Transverse colon (tissue), 4 donors: ENCODE measurements around the gene GSX2. TPM values are rescaled to one million over a fixed set of nuclear protein-coding genes. Genes with fewer than 3 reads are reported as not detected.

ENCODE experiments used
- DNase-seq: peaks from one replicate; pipeline ENCODE4 v3.0.0-alpha.2; 2019
- H3K27ac ChIP-seq, 4 donors: fragments of 200-600 bp; sonication (generic); 2 replicates each; pipeline ENCODE4 v1.5.1; 2016 to 2018; ENCODE audit warnings: inconsistent platforms in 4 of 4
- H3K27me3 ChIP-seq: fragments of 200-600 bp; sonication (generic); 2 replicates; pipeline ENCODE4 v1.5.1; 2017; ENCODE audit warnings: inconsistent platforms
- H3K36me3 ChIP-seq, 4 donors: fragments of 200-600 bp; sonication (generic); 2 replicates each; pipeline ENCODE4 v1.5.1; 2017 to 2019; ENCODE audit warnings: inconsistent platforms in 4 of 4
- H3K4me1 ChIP-seq, 4 donors: fragments of 200-600 bp; sonication (generic); 2 replicates each; pipeline ENCODE4 v1.5.1; 2017 to 2020; ENCODE audit warnings: inconsistent platforms in 4 of 4
- H3K4me3 ChIP-seq, 4 donors: fragments of 200-600 bp; sonication (generic); 1 replicate in 1 of 4; 2 replicates in 3 of 4; pipeline versions ENCODE4 v1.5.1 to v1.6.1; 2017 to 2019; ENCODE audit warnings: inconsistent platforms in 4 of 4
- H3K9me3 ChIP-seq, 2 donors: fragments of 200-600 bp; sonication (generic); 2 replicates each; pipeline ENCODE4 v1.5.1; 2017 to 2019; ENCODE audit warnings: inconsistent platforms in 2 of 2
- CTCF ChIP-seq, 5 experiments: fragments of 200-600 bp in 3 of 5; fragments of 450-650 bp in 2 of 5; sonication (generic) in 3 of 5; IDR thresholded peaks; 1 replicate in 2 of 5; 2 replicates in 3 of 5; pipeline ENCODE4 v1.5.1; 2016 to 2017; ENCODE audit warnings: antibody characterized with exemption in 5 of 5, inconsistent platforms in 3 of 5, mild to moderate bottlenecking in 2 of 5, moderate library complexity in 1 of 5
- EP300 ChIP-seq: sonication (generic); formaldehyde crosslinking; IDR thresholded peaks from one replicate; pipeline ENCODE4 v1.6.1; 2017; ENCODE audit warnings: antibody characterized with exemption, low read depth
- POLR2A ChIP-seq: fragments of 450-650 bp; IDR thresholded peaks from one replicate; pipeline ENCODE4 v1.6.1; 2016; ENCODE audit warnings: antibody characterized with exemption, mild to moderate bottlenecking, moderate library complexity
- POLR2AphosphoS5 ChIP-seq, 3 donors: sonication (generic); formaldehyde crosslinking; IDR thresholded peaks; one replicate each; pipeline ENCODE4 v1.6.1; 2016; ENCODE audit warnings: antibody characterized with exemption in 3 of 3
- WGBS, 2 donors: methylation state at CpG; one replicate each; pipeline ENCODE4 v1.1.5; 2018; ENCODE audit warnings: low coverage in 1 of 2; 5-methylcytosine and 5-hydroxymethylcytosine counted together
- in situ Hi-C, 4 donors: fragments of 200-750 bp; cut with MboI; loops; one replicate each; pipeline versions ENCODE4 v1.15.0 to v1.15.1; 2017; ENCODE audit warnings: low sequenced_read_pairs in 3 of 4, low pct_ligation_motif_present in 1 of 4, low pct_unique_long_range_greater_than_20kb in 1 of 4
- intact Hi-C: fragments of 100-400 bp; cut with DNase I; formaldehyde crosslinking; loops from one replicate; pipeline ENCODE4 v1.15.1; 2023; ENCODE audit warnings: low total_unique reads
- total RNA-seq, 4 donors: library from RNA; depleted of rRNA; stranded (reverse); fragments of >200 nt; gene quantifications; one replicate each; pipeline ENCODE4 v1.1.0, GENCODE V29; 2016

Gene GSX2
- total RNA-seq, 4 donors from 2014 or later: not detected

DNA sequence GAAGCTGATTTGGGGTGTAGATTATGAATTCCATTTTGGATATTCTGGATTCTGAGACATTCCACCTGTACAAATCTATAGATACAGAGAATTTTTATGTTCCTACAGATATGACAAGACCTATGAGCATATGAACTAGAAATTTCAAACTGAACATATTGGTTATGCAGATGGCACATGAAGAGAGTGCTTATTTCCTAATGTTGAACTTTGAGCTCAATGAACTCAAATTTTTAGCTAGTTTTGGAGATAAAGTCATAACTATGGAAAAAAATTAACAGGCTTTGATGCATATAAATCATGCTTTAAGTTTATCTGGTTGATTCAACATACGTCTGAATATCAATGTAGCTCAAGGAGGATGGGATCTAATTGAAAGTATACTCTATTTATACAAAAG lies 44.5 kb upstream of the GSX2 start:
- in situ Hi-C loops: loop anchor here in 2 of 4 donors (25.0 kb wide), 1 partner anchor 693 kb away; the partner anchor contains the start of gene SCFD2 (in 2 of the 2)
- no peak for TF ChIP-seq POLR2AphosphoS5 (IDR thresholded peaks at IDR 0.05)
- no peak for TF ChIP-seq POLR2A
- TF ChIP-seq CTCF (IDR thresholded peaks at IDR 0.05): no peak
- no peak for TF ChIP-seq EP300
- peaks cover 10 to 50% (median 23%) of the 10 kb centered on the region in 4 donors for H3K4me1 ChIP-seq
- H3K27me3 ChIP-seq: no peaks in the 10 kb centered on the region
- peaks cover 0 to 4% (median 0%) of the 10 kb centered on the region in 4 donors for H3K36me3 ChIP-seq
- WGBS, 2 donors: 96 to 100% methylated on average over 1 of the region's 1 CpG
- H3K27ac ChIP-seq: no peak overlapping the region
- no peak for DNase-seq
- intact Hi-C loops: no loop called here
- no peaks in the 10 kb centered on the region for H3K9me3 ChIP-seq
- H3K4me3 ChIP-seq: no peak overlapping the region

DNA sequence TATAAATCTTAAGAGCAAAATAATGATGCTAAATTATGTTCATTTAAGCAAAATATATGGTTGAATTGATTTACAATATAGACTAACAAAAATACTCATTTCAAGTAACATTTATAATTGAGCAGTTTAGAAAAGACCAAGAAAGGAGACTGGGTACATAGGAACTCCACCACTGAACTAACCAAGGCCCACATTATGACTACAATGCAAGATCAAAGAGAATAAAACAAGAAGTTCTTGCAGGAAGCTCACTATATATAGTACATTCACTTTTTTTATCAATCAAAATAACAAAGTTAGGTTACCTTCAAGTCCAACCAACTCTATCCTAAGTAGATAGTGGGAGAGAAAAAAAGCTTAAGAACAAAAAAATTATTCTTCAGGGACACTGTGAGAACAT lies 43.6 kb upstream of the GSX2 start:
- in situ Hi-C loops (loop anchor here in 2 of 4 donors (25.0 kb wide), 1 partner anchor 694 kb away; the partner anchor contains the start of gene SCFD2 (in 2 of the 2)), intact Hi-C loops (loop anchor here (2.0 kb wide), 1 partner anchor 72 kb away; no protein-coding TSS in a partner anchor)
- no peak for TF ChIP-seq EP300
- no peak for TF ChIP-seq POLR2AphosphoS5 (IDR thresholded peaks at IDR 0.05)
- no peak for TF ChIP-seq CTCF (IDR thresholded peaks at IDR 0.05)
- no peak for TF ChIP-seq POLR2A
- Histone ChIP-seq H3K4me1 (peaks cover 7 to 50% (median 19%) of the 10 kb centered on the region in 4 donors), H3K36me3 (peaks cover 0 to 4% (median 0%) of the 10 kb centered on the region in 4 donors), H3K27me3 (no peaks in the 10 kb centered on the region), H3K27ac (no peak overlapping the region), H3K9me3 (no peaks in the 10 kb centered on the region), H3K4me3 (no peak overlapping the region)
- DNase-seq: no peak

- Histone ChIP-seq H3K4me3 (no peak overlapping the region), H3K36me3 (peaks cover 0 to 4% (median 0%) of the 10 kb centered on the region in 4 donors), H3K27ac (no peak overlapping the region), H3K4me1 (peaks cover 11 to 57% (median 32%) of the 10 kb centered on the region in 4 donors), H3K9me3 (no peaks in the 10 kb centered on the region), H3K27me3 (no peaks in the 10 kb centered on the region)
- intact Hi-C loops: no loop called here
- 61 to 63% methylated on average over 3 of the region's 3 CpGs for WGBS, 2 donors
- TF ChIP-seq CTCF (IDR thresholded peaks at IDR 0.05) (no peak), POLR2A (no peak), POLR2AphosphoS5 (IDR thresholded peaks at IDR 0.05) (no peak), EP300 (no peak)
- no peak for DNase-seq
- in situ Hi-C loops: loop anchor here in 2 of 4 donors (25.0 kb wide), 1 partner anchor 696 kb away; the partner anchor contains the start of gene SCFD2 (in 2 of the 2)
Observed at GRCh38 chr4:54058171-54058570, 41.8 kb upstream of the GSX2 start.

GRCh38 chr4:54060116-54060515 lies 39.8 kb upstream of the GSX2 start:
- 81 to 85% methylated on average over 2 of the region's 2 CpGs for WGBS, 2 donors
- intact Hi-C loops: loop anchor here (10.0 kb wide), 1 partner anchor 165 kb away; the partner anchor contains the start of gene PDGFRA

More at GRCh38 chr4:54060116-54060515, 39.8 kb upstream of the GSX2 start:
- TF ChIP-seq POLR2A: no peak
- TF ChIP-seq POLR2AphosphoS5 (IDR thresholded peaks at IDR 0.05): no peak
- no peak for TF ChIP-seq EP300
- TF ChIP-seq CTCF (IDR thresholded peaks at IDR 0.05): no peak
- Histone ChIP-seq H3K4me3 (no peak overlapping the region), H3K36me3 (peaks cover 0 to 4% (median 0%) of the 10 kb centered on the region in 4 donors), H3K9me3 (no peaks in the 10 kb centered on the region), H3K4me1 (peaks cover 11 to 60% (median 35%) of the 10 kb centered on the region in 4 donors), H3K27ac (no peak overlapping the region), H3K27me3 (no peaks in the 10 kb centered on the region)
- no peak for DNase-seq
- in situ Hi-C loops: loop anchor here in 2 of 4 donors (25.0 kb wide), 1 partner anchor 698 kb away; the partner anchor contains the start of gene SCFD2 (in 2 of the 2)
